GM12873 (cell line): ENCODE data around the gene GPATCH2.

Source experiments
- CTCF ChIP-seq: IDR thresholded peaks from 2 replicates; pipeline ENCODE4 v1.5.1; 2012; ENCODE audit warnings: low read depth, mild to moderate bottlenecking, moderate library complexity, low read length, control low read depth; ENCODE audit not compliant: insufficient read depth; ENCODE audit errors: missing control alignments

GPATCH2 gene

GRCh38 chr1:217469983-217470382 lies 160.9 kb downstream of the GPATCH2 start:
- TF ChIP-seq CTCF = no peak

- TF ChIP-seq CTCF = no peak
These were observed 165.8 kb downstream of the GPATCH2 start for GRCh38 chr1:217465102-217465501.

- TF ChIP-seq CTCF = no peak
These were observed 168.2 kb downstream of the GPATCH2 start for GRCh38 chr1:217462666-217463065.

GRCh38 chr1:217462159-217462558 lies 168.7 kb downstream of the GPATCH2 start:
- TF ChIP-seq CTCF = no peak

GRCh38 chr1:217457016-217457415 lies 173.9 kb downstream of the GPATCH2 start:
- no peak for TF ChIP-seq CTCF

- no peak for TF ChIP-seq CTCF
These were observed 174.6 kb downstream of the GPATCH2 start for GRCh38 chr1:217456261-217456660.

- no peak for TF ChIP-seq CTCF
These were observed 177.1 kb downstream of the GPATCH2 start for GRCh38 chr1:217453816-217454215.

GRCh38 chr1:217449370-217449769 lies 181.5 kb downstream of the GPATCH2 start:
- TF ChIP-seq CTCF = no peak
